Activated gamma-delta T cell (primary cell): ENCODE results near the gene ARHGAP29.

Experiments
- DNase-seq: peaks from one replicate; lab custom pipeline; 2025; lab: John Stamatoyannopoulos, UW

The ARHGAP29 gene

DNA sequence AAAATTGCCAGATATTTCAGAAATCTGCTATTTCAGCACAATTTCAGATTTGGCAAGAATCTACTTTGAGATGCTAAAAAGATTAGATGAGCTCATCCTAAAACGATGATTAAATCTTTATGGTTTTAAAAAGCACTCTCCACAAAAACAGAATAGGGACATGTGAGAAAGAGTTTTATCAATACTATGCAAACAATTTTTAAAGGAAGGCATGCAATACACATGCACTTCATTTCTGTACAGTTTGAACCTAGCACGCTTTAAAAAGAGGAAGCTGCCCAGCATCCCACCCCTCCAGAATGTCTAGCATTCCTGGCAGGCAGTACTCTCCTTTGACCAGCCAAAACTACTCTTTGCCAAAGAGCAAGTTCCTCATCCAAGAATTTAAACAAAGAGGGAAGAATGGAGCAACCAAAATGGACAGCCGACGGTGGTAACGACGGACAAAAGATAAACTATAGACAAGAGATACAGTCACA, 1.3 kb downstream of the ARHGAP29 start:
- no peak for DNase-seq

DNA sequence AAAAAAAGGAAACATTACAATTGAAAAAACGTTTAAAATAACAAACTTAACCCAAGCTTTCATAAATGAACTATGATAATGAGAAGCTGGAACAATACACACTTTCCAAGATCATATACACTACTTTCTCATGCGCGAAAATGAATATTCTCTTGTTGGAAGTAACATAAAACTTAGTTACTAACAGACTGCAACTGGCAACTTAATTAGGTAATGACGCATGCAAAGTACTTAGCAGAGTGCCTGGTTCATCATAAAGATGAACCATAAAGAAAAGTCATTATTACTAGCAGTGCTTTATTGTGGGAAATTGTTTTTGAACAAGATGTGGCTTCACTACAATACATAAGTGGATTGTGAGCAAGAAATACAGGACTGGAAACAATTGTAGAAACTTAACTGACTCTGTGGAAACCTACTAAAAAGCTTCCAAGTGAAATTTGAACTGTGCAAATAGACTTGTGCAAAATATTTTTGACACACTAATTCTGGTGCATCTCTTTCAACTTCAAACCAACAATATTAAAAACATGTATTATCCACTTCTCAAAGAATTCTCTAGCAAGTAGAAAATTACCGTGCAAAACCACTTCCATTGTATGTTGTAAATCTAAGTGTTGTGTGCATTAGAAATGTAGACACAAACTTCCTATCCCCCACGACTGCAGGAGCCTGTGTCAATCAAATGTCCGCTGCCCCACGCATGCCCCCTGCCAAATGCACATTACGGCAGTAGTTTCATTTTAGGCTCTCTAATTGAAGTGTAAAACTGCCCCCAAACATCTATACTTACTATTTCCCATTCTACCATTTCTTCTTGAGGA, 2.0 kb downstream of the ARHGAP29 start:
- no peak for DNase-seq

DNA sequence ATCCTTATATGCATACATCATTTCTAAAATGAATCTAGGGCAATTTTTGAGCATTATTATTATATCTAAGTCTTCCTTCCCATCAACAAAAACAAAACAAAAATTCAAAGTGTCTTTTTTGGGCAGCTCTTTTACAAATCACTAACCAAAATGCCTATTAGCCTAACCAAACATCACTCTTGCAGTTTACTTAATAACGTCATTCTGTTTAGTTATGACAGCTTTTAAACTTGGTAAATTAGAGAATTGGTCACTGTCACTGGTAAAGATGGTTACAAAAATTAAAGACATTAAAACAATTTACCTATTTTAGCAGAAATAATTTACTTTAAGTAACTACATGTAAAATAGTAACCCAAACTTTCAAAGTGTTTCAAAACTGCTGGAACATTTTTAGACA, 2.8 kb downstream of the ARHGAP29 start:
- no peak for DNase-seq

DNA sequence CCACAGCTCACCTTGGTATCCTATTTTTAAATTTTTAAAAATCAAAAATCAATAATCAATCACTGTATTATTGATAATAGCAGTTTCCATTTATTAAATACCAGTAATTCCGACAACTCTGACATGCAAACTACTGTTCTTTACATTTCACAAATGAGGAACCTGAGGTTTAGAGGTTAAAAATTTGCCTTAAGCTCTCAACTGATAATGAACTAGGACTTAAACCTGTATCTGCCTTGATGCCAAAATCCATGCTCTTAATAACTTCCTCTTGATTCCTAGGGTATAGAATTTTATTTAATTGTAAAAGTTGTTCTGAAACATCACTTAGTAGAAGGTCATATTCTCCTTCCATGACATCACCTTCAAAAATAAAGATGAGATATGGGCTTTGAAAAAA, 5.6 kb downstream of the ARHGAP29 start:
- DNase-seq: no peak

DNA sequence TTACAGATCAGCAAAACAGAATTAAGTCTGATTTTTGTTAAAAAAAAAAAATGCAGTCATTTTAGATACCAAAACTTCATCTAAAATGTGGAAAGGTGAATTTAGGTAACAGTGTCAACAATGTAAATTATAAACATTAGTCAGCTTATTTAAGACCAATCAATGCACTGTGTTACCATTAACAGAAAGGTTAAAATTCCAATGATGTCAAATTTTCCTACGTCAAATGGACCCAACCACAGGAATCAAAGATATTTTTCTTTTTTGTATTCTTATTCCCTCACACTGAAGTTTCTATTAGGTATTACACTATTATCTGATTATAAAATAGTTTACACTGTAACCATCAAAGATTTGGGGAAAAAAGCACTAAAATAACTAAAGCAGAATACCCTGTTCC, 6.5 kb downstream of the ARHGAP29 start:
- DNase-seq: no peak

DNA sequence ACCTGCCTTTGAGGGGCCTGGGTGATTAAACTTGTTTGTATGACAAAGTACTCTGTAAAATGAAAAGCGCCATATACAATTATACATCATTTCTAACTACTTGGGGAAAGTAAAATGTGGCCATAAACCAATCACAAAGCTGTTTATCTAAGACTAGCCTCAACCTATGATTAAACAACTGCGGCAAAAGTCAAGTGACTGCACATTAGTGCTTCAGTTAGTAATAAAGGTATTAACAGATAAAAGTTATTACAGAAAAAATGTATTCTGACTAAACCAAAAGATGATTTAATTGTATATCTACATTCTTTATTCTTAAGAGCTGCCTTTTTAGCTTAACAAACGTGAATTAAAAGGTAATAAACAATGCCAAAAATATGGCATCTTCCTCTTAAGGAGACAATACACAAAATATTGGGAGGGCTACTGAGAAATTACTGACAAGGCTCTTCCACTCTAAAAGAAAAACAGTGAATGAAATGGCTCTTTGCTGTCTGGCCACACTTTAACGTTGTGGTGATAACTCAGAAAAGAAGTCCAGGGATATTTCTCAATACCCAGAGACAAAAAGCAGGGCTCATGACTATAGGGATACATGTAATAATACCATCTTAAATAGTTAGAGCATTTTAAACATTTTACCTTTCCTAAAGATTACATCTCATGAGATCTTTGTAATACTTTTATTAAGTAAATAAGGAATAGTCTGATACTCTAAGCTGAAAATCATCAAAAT, 8.6 kb downstream of the ARHGAP29 start:
- no peak for DNase-seq

DNA sequence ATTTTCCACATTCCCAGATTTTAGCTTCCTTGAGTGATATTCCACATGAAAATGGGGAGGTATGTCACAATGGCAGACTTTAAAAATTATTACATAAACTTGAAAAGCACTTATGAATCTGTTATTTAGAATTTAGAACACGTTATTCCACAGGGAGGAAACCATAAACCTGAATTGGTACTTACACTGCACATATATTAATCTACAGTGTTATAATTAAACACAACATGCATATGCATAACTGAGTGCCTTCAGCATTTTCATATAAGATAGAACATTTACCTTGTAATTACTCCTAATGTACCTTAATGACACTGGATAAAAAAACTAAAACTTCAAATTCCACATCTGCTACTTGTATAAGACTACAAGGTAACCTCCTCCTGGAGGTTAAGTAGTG, 9.8 kb downstream of the ARHGAP29 start:
- DNase-seq: no peak

DNA sequence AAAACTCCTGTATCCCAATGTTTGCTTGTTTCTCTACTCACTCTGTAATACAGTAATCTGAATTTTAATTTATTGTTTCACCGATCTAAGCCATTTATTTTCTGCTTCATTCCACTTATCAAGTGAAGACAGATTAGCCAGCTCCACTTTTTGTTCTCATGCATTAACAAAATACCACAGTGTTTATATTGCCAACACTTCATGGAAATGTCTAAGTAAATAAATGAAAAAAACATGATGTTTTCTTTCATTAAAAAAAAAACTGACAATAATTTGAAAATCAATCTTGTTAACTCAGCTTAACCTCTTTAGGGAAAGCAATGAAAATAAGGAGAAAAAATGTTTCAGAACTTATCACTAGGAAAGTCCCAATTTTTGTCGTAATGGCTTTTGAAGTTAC, 11.5 kb downstream of the ARHGAP29 start:
- DNase-seq: no peak

DNA sequence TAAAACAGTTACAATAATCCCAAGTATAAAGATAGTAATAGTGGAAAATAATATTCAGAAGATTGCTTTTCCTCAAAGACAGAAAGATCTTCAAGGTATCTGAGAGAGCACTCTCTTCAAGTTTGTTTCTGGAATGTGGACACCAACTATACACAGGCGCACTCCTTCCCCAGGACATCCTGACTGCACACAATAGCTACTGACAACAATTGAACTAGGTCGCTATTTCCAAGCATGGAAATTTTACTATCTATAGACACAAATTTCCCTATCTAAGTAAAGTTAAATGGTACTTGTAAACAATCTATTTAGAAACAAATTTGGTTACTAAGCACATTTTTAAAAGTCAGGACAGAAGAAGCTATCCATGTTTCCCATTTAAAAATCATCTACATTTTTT, 19.1 kb downstream of the ARHGAP29 start:
- DNase-seq: no peak

DNA sequence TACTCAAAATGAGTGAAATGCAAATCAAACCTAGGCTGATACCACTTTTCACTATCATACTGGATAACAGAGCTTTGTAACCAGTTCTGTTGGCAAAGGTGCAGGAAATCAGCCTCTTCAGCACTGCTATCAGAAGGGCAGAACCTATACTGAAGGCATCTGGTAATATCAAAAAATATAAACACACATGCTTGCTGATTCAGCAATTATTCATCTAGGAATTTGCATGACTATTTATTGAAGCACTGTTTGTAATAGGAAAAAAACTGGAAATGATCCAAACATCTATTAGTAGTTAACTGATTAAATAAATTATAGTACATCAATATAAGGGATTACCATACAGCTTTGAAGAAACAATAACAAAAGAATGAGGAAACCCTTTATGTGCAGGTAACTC, 21.4 kb downstream of the ARHGAP29 start:
- DNase-seq: no peak

DNA sequence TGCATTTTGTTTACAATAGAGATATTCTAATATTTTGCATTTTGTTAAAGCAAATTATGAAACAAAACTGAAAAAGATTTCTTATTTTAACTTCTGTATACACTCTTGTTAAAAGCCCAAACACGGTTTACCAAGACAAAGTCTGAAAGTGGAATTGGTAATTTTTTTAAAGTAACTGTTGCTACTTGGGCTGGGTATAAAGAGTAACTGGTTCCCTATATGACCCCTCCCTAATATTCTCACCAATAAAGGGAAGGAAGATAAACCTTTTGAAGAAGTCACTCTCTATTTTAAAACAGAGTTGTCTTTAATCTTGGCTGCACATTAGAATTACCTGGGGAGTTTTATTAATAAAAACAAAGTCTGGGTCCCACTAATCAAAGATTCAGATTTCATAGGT, 27.4 kb downstream of the ARHGAP29 start:
- DNase-seq: no peak

DNA sequence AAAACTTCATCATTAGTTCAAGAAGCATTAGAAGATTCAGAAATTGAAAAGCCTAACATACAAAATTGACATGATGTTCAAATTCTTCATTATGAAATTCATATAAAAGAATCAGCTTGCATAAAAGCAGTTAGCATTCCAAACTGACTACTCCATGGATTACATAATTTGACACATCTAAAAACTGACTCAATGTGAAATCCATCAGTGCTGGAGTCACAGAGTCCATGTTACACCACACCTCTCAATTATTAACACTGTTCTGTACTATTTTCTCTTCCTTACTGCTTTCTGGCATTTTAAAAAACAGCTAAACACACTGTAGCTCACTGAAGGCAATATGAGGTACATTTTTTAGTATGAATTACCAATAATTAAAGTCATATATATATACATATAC, 28.0 kb downstream of the ARHGAP29 start:
- DNase-seq: no peak

DNA sequence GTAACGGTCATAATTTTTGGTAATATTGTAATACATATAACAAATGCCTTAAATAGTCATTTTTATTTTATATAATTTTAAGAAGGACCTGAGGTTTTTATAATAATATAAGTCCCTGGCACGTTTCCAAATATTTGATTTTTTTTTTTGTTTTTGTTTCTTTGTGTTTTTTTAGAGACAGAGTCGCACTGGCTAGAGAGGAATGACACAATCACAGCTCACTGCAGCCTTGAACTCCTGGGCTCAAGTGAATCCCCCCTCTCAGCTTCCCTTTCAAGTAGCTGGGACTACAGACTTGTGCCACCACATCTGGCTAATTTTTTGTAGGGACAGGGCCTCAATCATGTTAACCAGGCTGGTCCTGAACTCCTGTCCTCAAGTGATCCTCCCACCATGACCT, 29.7 kb downstream of the ARHGAP29 start:
- DNase-seq: no peak

DNA sequence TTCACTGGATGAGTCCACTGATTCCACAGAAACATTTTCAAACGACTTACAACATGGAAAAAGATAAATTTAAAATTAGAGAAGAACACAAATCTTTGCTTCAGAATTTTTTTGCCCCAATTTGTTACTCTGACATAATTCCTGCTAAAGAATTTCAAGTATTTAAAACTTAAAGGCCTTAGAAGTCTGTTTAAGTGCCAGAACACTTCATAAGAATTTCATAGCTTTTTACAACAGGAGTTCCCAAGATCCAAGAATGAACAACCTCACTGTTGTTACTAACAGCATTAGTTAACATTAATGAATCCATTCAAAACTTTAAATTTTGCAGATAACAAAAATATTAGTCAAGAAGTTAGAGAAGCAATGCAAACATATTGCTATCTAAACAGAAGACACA, 31.7 kb downstream of the ARHGAP29 start:
- no peak for DNase-seq

DNA sequence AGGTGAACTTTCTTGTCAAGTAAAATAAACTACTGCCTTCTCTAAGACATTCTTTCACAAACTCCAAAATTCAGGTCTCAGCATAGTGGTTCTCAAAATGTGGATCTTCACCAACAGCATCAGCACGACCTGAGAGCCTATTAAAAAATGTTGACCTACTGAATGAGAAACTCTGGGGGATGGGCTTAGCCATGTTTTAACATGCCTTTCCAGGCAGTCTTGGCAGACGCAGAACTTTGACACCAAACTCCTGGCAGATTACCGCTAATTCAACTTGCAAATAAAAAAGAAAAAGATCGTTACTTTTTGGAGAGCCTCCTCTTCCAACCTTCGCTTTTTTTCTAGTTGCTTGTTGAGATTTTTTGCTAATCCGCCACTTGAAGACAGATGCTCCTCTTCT, 35.1 kb downstream of the ARHGAP29 start:
- no peak for DNase-seq

DNA sequence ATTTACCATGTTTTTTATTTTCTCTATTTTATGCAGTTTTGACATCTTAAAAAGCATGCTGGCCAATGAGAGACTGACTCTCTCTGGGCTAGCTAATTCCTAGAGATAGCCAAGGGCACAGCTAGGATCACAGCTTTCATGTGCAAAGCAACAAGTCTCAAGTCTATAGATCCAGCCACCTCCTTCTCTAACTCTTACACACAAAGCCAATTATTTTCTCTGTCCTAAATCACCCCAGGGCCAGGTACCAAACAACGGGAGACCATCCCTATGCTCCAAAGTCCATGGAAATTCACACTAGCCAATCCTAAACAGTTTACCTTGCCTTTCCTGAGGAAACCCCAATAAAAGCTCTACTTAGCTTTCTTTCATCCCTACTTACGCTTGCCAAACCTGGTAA, 38.0 kb downstream of the ARHGAP29 start:
- DNase-seq: no peak

DNA sequence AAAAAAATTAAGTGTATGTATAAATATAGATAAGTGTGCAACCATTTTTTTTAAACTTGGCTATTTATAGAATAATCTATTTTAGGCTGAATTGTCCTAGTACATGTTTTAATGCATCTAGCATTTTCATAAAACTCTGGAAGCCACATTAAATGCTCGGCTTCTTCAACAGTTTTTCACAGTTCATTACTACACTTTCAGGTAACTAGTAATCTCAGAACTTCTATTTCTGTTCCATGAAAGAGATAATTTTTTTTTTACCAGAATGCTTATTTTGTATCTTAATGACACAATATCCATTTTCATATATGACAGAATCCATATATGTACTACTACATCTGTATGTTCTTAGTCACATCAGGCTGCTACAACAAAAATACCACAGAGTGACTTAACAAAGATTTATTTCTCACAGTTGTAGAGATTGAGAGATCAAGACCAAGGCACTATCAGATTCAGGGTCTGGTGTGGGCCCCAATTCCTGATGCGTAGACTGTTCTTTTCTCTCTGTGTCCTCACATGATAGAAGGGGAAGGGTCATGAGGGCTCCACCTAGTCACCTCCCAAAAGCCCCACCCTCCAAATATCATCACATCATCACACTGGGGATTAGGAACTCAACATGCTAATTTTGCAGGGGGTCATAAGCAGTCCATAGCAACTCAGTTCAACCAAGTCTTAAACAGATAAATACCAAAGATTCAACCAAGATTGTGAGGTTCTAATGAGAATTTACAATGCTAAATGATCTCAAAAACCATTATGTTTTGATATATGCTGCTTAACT, 43.1 kb downstream of the ARHGAP29 start:
- no peak for DNase-seq

DNA sequence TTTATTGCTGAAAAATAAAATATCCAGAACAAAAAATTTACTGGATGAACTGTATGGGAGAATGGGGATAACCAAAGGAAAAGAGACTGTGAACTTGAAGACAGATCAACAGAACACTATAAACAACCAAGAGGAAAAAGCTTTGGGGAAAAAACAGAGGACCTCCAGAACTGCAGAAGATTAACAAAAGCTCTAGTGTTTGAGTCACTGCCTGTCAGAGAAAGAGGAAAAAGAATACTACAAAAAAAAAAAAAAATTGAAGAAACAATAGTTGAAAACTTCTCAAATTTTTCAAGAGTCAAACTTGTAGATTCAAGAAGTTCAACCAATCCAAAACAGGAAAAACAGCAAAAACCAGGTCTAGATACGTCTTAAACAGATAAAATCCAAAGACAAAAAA, 44.3 kb downstream of the ARHGAP29 start:
- DNase-seq: no peak

DNA sequence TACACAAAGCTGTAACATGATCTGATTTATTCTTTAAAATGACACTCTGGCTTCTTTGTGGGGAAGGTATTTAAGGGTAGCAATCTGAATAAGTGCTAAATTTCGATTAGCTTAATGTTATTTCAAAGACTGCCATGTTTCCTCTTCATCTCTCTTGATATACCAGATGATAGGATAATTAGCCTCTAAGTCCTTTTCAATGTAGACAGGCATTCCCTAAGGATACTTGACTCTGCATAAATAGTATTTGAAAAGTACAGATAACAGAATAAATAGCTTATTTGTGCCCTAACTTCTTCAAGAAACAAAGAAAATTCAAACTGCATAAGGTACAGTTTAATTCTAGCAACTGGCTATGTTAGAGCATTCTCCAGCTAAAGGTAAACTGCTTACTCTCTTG, 46.2 kb downstream of the ARHGAP29 start:
- DNase-seq: no peak

DNA sequence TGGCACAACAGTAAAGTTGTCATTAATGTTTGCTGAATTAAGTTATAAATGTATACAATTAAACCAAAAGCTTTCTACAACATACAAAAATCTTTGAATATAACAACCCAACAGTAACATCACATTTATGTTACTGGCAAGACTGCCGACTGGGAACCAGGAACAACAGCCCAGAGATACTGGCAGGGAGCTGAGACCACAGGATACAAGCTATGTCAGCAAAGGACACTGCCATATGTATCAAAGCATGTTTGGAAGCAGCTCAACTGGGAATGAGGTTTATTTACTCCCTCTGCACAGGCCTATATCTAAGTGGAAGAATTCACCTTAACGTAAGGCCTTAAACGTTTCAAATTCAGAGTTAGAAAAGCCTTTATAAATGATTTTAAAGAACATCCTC, 50.4 kb downstream of the ARHGAP29 start:
- no peak for DNase-seq

DNA sequence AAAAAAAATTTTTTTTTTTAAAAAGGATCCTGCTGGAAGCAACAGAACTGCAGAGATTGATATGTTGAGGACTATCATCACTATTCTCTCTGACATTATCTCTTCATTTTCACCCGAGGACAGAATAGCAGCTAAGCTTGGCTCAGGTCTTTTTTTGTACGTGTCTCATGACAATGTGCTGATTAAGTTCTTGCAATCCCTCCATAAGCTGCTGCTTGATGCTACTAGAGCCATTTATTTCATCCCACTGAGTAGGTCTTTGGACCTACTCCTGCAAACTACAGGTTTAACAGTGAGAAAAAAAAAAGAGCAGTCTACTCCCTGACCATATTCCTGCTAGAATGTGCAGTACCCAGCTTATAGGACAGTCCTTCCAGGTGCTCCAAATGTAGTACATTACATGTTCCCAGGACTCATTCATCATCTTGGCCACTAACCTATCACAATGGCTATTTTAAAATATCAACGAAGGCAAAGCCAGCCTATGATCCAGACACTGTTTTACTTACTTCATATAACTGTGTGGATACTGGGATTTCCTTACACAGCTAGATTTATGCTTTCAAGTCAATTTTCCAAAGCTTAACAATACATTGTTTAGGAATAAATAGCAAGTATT, 54.1 kb downstream of the ARHGAP29 start:
- DNase-seq: no peak

DNA sequence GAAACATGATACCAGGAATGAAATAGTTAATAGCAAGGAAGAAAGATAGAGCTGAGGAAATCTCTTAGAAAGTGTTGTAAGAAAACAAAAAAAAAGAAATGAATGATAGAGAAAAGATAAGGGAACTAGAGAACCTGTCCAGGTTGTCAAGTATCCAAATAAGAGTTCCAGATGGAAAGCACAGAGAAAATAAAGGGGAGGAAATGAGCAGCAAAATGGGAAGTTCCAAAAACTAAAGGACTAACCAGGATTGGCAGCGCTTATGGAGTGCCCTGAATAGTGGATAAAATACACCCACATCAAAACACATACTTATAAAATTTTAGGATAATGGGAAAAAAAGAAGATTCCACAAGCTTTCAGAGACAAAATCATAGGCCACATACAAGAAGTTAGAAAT, 55.2 kb downstream of the ARHGAP29 start:
- DNase-seq: no peak
